ENCODE results near the gene CDKN2AIPNL. TPM values are rescaled to one million over a fixed set of nuclear protein-coding genes. Genes with fewer than 3 reads are reported as not detected.
"Not testable (repeated sequence)": the region's sequence is repeated elsewhere in the genome, so short reads cannot be mapped to it uniquely, and the experiment has no call there.

The CDKN2AIPNL gene
- total and polyA plus RNA-seq, 2 of the 4 experiments (the other 2 are of a cell fraction), result 14.0 to 18.1 TPM

DNA sequence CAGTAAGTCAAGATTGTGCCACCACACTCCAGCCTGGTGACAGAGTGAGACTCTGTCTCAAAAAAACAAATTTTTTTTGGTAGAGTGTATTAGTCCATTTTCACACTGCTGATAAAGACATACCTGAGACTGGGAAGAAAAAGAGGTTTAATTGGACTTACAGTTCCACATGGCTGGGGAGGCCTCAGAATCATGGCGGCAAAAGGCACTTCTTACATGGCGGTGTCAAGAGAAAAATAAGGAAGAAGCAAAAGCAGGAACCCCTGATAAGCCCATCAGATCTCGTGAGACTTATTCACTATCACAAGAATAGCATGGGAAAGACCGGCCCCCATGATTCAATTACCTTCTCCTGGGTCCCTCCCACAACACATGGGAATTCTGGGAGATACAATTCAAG is 9.4 kb upstream of the CDKN2AIPNL start:
- intact Hi-C loops (cut with micrococcal nuclease); H3K9me3 ChIP-seq (ENCODE audit: control insufficient read depth, insufficient read depth, low read length); H2AFZ ChIP-seq (replicated peaks; ENCODE audit: low read length, poor library complexity); H3K4me1 ChIP-seq (ENCODE audit: control insufficient read depth, insufficient read depth, low read length); H2AK5ac ChIP-seq (ENCODE audit: low read depth, low read length); H3K4ac ChIP-seq (ENCODE audit: low read depth, low read length); POLR2A ChIA-PET (ENCODE audit: unreplicated experiment); H3K18ac ChIP-seq (ENCODE audit: low read depth, low read length); H2BK20ac ChIP-seq (ENCODE audit: low read depth, low read length); H3K9me1 ChIP-seq (ENCODE audit: insufficient read depth, low read length); H3K27ac ChIP-seq (ENCODE audit: insufficient read depth, low read length); H3K9ac ChIP-seq (ENCODE audit: low read depth, low read length); CTCF ChIA-PET; in situ Hi-C loops (cut with MboI; ENCODE audit: low sequenced_read_pairs); H4K8ac ChIP-seq (ENCODE audit: low read depth in 2 of 2, low read length in 2 of 2); H2BK15ac ChIP-seq (ENCODE audit: low read depth, low read length); DNase-seq; BruUV-seq (replicated peaks); H2BK5ac ChIP-seq (ENCODE audit: low read depth, low read length, poor library complexity, severe bottlenecking); H3K27me3 ChIP-seq (ENCODE audit: control insufficient read depth, insufficient read depth, low read length); H4K5ac ChIP-seq (ENCODE audit: low read depth, low read length); H2BK120ac ChIP-seq (ENCODE audit: low read depth, low read length); H3K56ac ChIP-seq (ENCODE audit: extremely low read depth, insufficient read depth, low read length); H4K91ac ChIP-seq (ENCODE audit: insufficient read depth, low read depth, low read length); H3K14ac ChIP-seq (replicated peaks; ENCODE audit: low read depth, low read length); dilution Hi-C loops (cut with HindIII; ENCODE audit: low sequenced_read_pairs, unreplicated experiment); ATAC-seq (ENCODE audit: low read depth); H3K4me3 ChIP-seq (ENCODE audit: insufficient read depth, low read depth, low read length); H3K79me1 ChIP-seq (ENCODE audit: low read depth in 1 of 2, low read length in 2 of 2); H3K4me2 ChIP-seq (ENCODE audit: low read depth, low read length); H3K36me3 ChIP-seq (ENCODE audit: control insufficient read depth, insufficient read depth, low read length); H2AK9ac ChIP-seq (replicated peaks; ENCODE audit: low read depth, low read length, poor library complexity); H4K20me1 ChIP-seq (ENCODE audit: insufficient read depth, low read length); H3K23ac ChIP-seq (ENCODE audit: low read depth, low read length): not testable (repeated sequence)
- no CpG with 5 or more reads among the region's 4 CpGs for WGBS, 2 experiments (ENCODE audit: extremely low coverage in 2 of 2, insufficient read length in 1 of 2)
